GM12878 (cell line): ENCODE measurements around the gene STX8. TPM values are rescaled to one million over a fixed set of nuclear protein-coding genes. Genes with fewer than 3 reads are reported as not detected.

Experiments used
- BHLHE40 ChIP-seq, 2 experiments: fragments of 450-650 bp in 1 of 2; IDR thresholded peaks; 2 replicates each; pipeline ENCODE4 v1.6.1; 2011 to 2017; ENCODE audit warnings: low read depth in 2 of 2, borderline replicate concordance in 1 of 2, improper control_type of control experiment in 1 of 2, low read length in 1 of 2, mild to moderate bottlenecking in 1 of 2
- CBFB ChIP-seq: IDR thresholded peaks from 2 replicates; pipeline ENCODE4 v1.6.1; 2016; ENCODE audit warnings: antibody characterized with exemption, low read depth
- CBX3 ChIP-seq: fragments of 200-600 bp; sonication (generic); IDR thresholded peaks from 2 replicates; pipeline ENCODE4 v1.6.1; 2016; ENCODE audit warnings: low read depth, borderline replicate concordance
- CREB1 ChIP-seq: IDR thresholded peaks from 2 replicates; pipeline ENCODE4 v1.6.1; 2012; ENCODE audit warnings: low read depth, mild to moderate bottlenecking, inconsistent platforms
- CUX1 ChIP-seq: IDR thresholded peaks from 2 replicates; pipeline ENCODE4 v1.6.1; 2012; ENCODE audit warnings: improper control_type of control experiment, low read depth, low read length; ENCODE audit not compliant: insufficient replicate concordance
- DPF2 ChIP-seq: fragments of 450-650 bp; IDR thresholded peaks from 2 replicates; pipeline ENCODE4 v1.6.1; 2017; ENCODE audit warnings: mild to moderate bottlenecking
- EZH2 ChIP-seq: IDR thresholded peaks from 2 replicates; pipeline ENCODE4 v1.6.1; 2012; ENCODE audit warnings: low read depth, mild to moderate bottlenecking, control low read depth, inconsistent platforms, low read length, borderline replicate concordance; ENCODE audit not compliant: control insufficient read depth
- FOXM1 ChIP-seq: IDR thresholded peaks from 2 replicates; pipeline ENCODE4 v1.6.1; 2012; ENCODE audit warnings: low read depth, mild to moderate bottlenecking, inconsistent platforms, low read length, moderate library complexity
- GATAD2B ChIP-seq: fragments of 450-650 bp; conservative IDR thresholded peaks from 2 replicates; pipeline ENCODE4 v1.6.1; 2017; ENCODE audit warnings: low read depth, mild to moderate bottlenecking, moderate library complexity
- HCFC1 ChIP-seq: fragments of 150-350 bp; IDR thresholded peaks from 2 replicates; pipeline ENCODE4 v1.6.1; 2014; ENCODE audit warnings: low read length
- HDGF ChIP-seq: fragments of 450-650 bp; IDR thresholded peaks from 2 replicates; pipeline ENCODE4 v1.6.1; 2016; ENCODE audit warnings: antibody characterized with exemption
- IRF4 ChIP-seq: IDR thresholded peaks from 2 replicates; pipeline ENCODE4 v1.6.1; 2011; ENCODE audit warnings: low read depth, low read length
- KLF5 ChIP-seq: fragments of 450-650 bp; IDR thresholded peaks from 2 replicates; pipeline ENCODE4 v1.6.1; 2014; ENCODE audit warnings: mild to moderate bottlenecking; ENCODE audit not compliant: partially characterized antibody
- MXI1 ChIP-seq: fragments of 150-350 bp; IDR thresholded peaks from 2 replicates; pipeline ENCODE4 v1.6.1; 2011; ENCODE audit warnings: low read depth, mild to moderate bottlenecking, inconsistent platforms, low read length, improper control_type of control experiment
- PAX8 ChIP-seq: fragments of 450-650 bp; IDR thresholded peaks from 2 replicates; pipeline ENCODE4 v1.6.1; 2017; ENCODE audit warnings: mild to moderate bottlenecking, moderate library complexity
- PML ChIP-seq: IDR thresholded peaks from 2 replicates; pipeline ENCODE4 v1.6.1; 2012; ENCODE audit warnings: low read length, inconsistent platforms
- POLR2AphosphoS2 ChIP-seq: IDR thresholded peaks from 2 replicates; pipeline ENCODE4 v1.6.1; 2011; ENCODE audit warnings: low read depth, mild to moderate bottlenecking, low read length, improper control_type of control experiment, moderate library complexity
- POU2F2 ChIP-seq: IDR thresholded peaks from 3 replicates; pipeline ENCODE4 v1.6.1; 2011; ENCODE audit warnings: low read depth, mild to moderate bottlenecking, low read length, borderline replicate concordance
- RAD51 ChIP-seq: fragments of 450-650 bp; IDR thresholded peaks from 2 replicates; pipeline ENCODE4 v1.6.1; 2016; ENCODE audit warnings: moderate library complexity, mild to moderate bottlenecking, inconsistent platforms
- RUNX3 ChIP-seq: IDR thresholded peaks from 2 replicates; pipeline ENCODE4 v1.6.1; 2012; ENCODE audit warnings: low read length, inconsistent platforms
- SMAD5 ChIP-seq: IDR thresholded peaks from 2 replicates; pipeline ENCODE4 v1.6.1; 2016; ENCODE audit warnings: antibody characterized with exemption, low read depth
- STAT3 ChIP-seq: IDR thresholded peaks from 2 replicates; pipeline ENCODE4 v1.6.1; 2011; ENCODE audit warnings: low read depth, low read length, improper control_type of control experiment
- SUPT20H ChIP-seq: IDR thresholded peaks from 2 replicates; pipeline ENCODE4 v1.6.1; 2011; ENCODE audit warnings: low read depth, mild to moderate bottlenecking, low read length, moderate library complexity, borderline replicate concordance; ENCODE audit not compliant: control insufficient read depth
- TCF3 ChIP-seq: IDR thresholded peaks from 2 replicates; pipeline ENCODE4 v1.6.1; 2012; ENCODE audit warnings: low read depth, mild to moderate bottlenecking, low read length, borderline replicate concordance; ENCODE audit not compliant: insufficient read depth
- ZNF217 ChIP-seq: fragments of 450-650 bp; IDR thresholded peaks from 2 replicates; pipeline ENCODE4 v1.6.1; 2017; ENCODE audit warnings: antibody characterized with exemption, mild to moderate bottlenecking
- ZNF384 ChIP-seq: IDR thresholded peaks from 2 replicates; pipeline ENCODE4 v1.6.1; 2012; ENCODE audit warnings: low read depth, mild to moderate bottlenecking, low read length, improper control_type of control experiment, borderline replicate concordance
- ZSCAN29 ChIP-seq: fragments of 450-650 bp; IDR thresholded peaks from 2 replicates; pipeline ENCODE4 v1.6.1; 2017; ENCODE audit warnings: mild to moderate bottlenecking, moderate library complexity
- ZZZ3 ChIP-seq: IDR thresholded peaks from 2 replicates; pipeline ENCODE4 v1.6.1; 2011; ENCODE audit warnings: low read depth; ENCODE audit not compliant: control insufficient read depth, insufficient read length
- polyA plus RNA-seq, 11 experiments: library from polyadenylated mRNA; depleted of rRNA in 4 of 11; unstranded in 6 of 11; stranded (reverse) in 5 of 11; fragments of >200 nt; fragmentation: Nextera tagmentation in 4 of 11; fragmentation: Illumina TruSeq in 1 of 11; extraction: Ambion mirVana in 4 of 11; extraction: Trizol in 1 of 11; gene quantifications; 1 replicate in 1 of 11; 2 replicates in 10 of 11; pipeline versions ENCODE4 v1.2.1 to v1.2.3, GENCODE V29; 2011 to 2016; ENCODE audit warnings: inconsistent platforms in 2 of 11, missing spikeins in 2 of 11, low read depth in 1 of 11
- total RNA-seq, 4 experiments: library from RNA; depleted of rRNA in 3 of 4; stranded (reverse); fragments of >200 nt in 3 of 4; fragmentation: Illumina TruSeq in 1 of 4; extraction: Trizol in 1 of 4; gene quantifications; 2 replicates each; pipeline versions ENCODE4 v1.2.1 to v1.2.3, GENCODE V29; 2013 to 2021
- TF ChIP-seq, protein P1 (sequence below): IDR thresholded peaks from 2 replicates; pipeline ENCODE4 v1.6.1; 2012; ENCODE audit warnings: low read depth, low read length, improper control_type of control experiment

The STX8 gene
- total and polyA plus RNA-seq, 10 of the 15 experiments (the other 5 are each of a cell fraction or from before 2014, with no cell fraction given): 47.9 to 151 (median 72.9) TPM

DNA sequence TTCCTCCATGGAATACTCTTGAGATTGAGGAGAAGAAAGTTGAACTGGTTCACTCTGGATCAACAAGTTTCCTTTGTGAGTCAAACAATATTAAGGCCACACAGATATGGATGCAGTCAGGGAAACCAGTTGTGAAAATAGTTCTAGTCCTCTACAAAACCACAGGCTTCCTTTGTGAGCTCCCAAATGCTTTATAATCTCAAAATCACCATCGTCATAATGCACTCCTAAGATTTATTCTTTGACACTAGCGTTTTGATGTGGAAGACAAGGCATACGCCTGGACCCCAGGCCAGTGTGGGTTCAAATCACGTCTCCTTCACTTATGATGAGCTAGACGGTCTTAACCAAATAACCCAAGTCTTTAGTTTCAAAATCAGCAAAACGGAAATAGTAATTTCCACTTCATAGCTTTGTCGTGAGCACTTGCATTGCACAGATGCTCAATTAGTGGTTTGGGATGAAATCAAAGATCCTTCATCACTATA is 142.6 kb downstream of the STX8 start (continued):
- peak; percentile 91 for TF ChIP-seq RUNX3
- no peak for TF ChIP-seq ZNF217
- TF ChIP-seq, protein P1, sequence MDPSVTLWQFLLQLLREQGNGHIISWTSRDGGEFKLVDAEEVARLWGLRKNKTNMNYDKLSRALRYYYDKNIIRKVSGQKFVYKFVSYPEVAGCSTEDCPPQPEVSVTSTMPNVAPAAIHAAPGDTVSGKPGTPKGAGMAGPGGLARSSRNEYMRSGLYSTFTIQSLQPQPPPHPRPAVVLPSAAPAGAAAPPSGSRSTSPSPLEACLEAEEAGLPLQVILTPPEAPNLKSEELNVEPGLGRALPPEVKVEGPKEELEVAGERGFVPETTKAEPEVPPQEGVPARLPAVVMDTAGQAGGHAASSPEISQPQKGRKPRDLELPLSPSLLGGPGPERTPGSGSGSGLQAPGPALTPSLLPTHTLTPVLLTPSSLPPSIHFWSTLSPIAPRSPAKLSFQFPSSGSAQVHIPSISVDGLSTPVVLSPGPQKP: no peak
- TF ChIP-seq CBX3: no peak
- no peak for TF ChIP-seq MXI1
- TF ChIP-seq FOXM1: no peak
- TF ChIP-seq KLF5: no peak
- TF ChIP-seq ZNF384: no peak
- no peak for TF ChIP-seq SMAD5
- no peak for TF ChIP-seq HCFC1
- TF ChIP-seq PML: no peak
- 0 out of 2 replicates have a peak, but pooled peaks have one; percentile 26 for TF ChIP-seq TCF3
- TF ChIP-seq RAD51: no peak
- TF ChIP-seq ZZZ3: no peak
- no peak for TF ChIP-seq PAX8
- TF ChIP-seq CUX1: no peak
- TF ChIP-seq EZH2: no peak
- TF ChIP-seq GATAD2B: no peak
- TF ChIP-seq HDGF: no peak
- TF ChIP-seq SUPT20H: no peak
- TF ChIP-seq BHLHE40 (IDR thresholded peaks at IDR 0.05; ENCODE audit: borderline replicate concordance in 1 of 2, low read depth in 2 of 2, low read length in 1 of 2): 0 out of 4 replicates have a peak, but pooled peaks of 1 of the 2 experiments have one; percentile 18
- no peak for TF ChIP-seq DPF2
- TF ChIP-seq CREB1: no peak
- TF ChIP-seq POLR2AphosphoS2: no peak
- TF ChIP-seq IRF4: no peak
- TF ChIP-seq ZSCAN29: no peak
- TF ChIP-seq POU2F2: no peak
- TF ChIP-seq STAT3: no peak
- peak; percentile 48; the same call in 1 of the 2 replicates for TF ChIP-seq CBFB
